ENCODE data around the gene ARG2.

GRCh38 chr14:67609642-67610310 lies 9.9 kb upstream of the ARG2 start:
- TF ChIP-seq CTCF (IDR thresholded peaks at IDR 0.05) (no peak), POLR2A (IDR thresholded peaks at IDR 0.05) (no peak)
